Thyroid gland (tissue), 4 donors: ENCODE data around the gene PPBP.

Source experiments
- POLR2A ChIP-seq, 2 donors: fragments of 450-650 bp; IDR thresholded peaks; one replicate each; pipeline ENCODE4 v1.6.1; 2017; ENCODE audit warnings: antibody characterized with exemption in 2 of 2, mild to moderate bottlenecking in 2 of 2, moderate library complexity in 1 of 2
- TF ChIP-seq, protein P1 (sequence below), 6 experiments: fragments of 200-600 bp in 3 of 6; fragments of 450-650 bp in 3 of 6; sonication (generic) in 3 of 6; IDR thresholded peaks; one replicate each; pipeline ENCODE4 v1.5.1; 2016 to 2019; ENCODE audit warnings: antibody characterized with exemption in 6 of 6, mild to moderate bottlenecking in 2 of 6, inconsistent platforms in 1 of 6, moderate library complexity in 1 of 6

DNA sequence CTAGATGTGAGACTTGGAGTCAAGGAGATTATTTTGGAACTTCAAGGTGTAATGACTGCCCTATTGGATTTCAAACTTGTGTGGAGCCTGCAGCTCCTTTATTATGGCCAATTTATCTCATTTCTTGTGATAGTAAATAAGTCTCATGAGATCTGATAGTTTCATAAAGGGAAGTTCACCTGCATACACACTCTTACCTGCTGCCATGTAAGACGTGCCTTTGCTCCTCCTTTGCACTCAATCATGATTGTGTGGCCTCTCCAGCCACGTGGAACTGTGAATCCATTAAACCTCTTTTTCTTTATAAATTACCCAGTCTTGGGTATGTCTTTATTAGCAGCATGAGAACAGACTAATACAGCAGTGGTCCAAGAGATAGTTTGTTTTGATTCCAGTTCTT lies 25.3 kb downstream of the PPBP start:
- TF ChIP-seq, protein P1, sequence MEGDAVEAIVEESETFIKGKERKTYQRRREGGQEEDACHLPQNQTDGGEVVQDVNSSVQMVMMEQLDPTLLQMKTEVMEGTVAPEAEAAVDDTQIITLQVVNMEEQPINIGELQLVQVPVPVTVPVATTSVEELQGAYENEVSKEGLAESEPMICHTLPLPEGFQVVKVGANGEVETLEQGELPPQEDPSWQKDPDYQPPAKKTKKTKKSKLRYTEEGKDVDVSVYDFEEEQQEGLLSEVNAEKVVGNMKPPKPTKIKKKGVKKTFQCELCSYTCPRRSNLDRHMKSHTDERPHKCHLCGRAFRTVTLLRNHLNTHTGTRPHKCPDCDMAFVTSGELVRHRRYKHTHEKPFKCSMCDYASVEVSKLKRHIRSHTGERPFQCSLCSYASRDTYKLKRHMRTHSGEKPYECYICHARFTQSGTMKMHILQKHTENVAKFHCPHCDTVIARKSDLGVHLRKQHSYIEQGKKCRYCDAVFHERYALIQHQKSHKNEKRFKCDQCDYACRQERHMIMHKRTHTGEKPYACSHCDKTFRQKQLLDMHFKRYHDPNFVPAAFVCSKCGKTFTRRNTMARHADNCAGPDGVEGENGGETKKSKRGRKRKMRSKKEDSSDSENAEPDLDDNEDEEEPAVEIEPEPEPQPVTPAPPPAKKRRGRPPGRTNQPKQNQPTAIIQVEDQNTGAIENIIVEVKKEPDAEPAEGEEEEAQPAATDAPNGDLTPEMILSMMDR (IDR thresholded peaks at IDR 0.05), result no peak
- TF ChIP-seq POLR2A (IDR thresholded peaks at IDR 0.05), result no peak
